HG02943 (cell line): Measurements from ENCODE around the gene S1PR5.

Experiments used
- ATAC-seq: cut with Tn5 transposase; IDR thresholded peaks from one replicate; pipeline ENCODE4 v1.9.1; 2021; ENCODE audit warnings: mild to moderate bottlenecking, low read depth, moderate library complexity; ENCODE audit not compliant: unreplicated experiment

Gene S1PR5

GRCh38 chr19:10517760-10518443, 655 bp upstream of the S1PR5 start:
- ATAC-seq, result no peak

DNA sequence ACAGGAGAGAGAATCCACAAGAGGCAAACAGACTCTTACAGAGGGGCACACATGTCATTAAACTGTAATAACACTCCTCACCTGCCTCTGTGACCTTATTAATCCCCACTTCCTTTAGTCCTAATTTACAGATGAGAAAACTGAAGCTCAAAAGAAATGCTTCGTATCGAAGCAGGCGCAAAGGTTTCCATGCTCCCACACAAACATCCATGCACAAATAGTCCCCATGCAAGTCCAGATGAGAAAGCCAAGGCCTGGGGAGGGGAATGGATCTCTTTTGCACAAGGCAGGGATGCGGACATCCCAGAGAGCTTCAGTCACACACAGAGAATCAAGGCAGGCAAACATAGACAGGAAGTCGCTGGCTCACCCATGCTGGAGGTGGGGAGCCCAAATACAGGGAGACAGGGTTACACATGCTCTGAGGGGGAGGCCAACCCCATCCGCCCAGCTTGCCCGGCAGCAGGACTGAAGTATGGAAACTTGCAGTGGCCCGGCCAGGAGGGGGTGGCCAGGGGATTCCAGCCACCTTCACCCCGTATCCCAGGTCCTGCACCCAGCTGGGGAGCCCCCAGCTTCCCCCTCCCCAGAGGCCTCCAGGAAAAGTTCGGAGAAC, 468 bp downstream of the S1PR5 start:
- no peak for ATAC-seq

DNA sequence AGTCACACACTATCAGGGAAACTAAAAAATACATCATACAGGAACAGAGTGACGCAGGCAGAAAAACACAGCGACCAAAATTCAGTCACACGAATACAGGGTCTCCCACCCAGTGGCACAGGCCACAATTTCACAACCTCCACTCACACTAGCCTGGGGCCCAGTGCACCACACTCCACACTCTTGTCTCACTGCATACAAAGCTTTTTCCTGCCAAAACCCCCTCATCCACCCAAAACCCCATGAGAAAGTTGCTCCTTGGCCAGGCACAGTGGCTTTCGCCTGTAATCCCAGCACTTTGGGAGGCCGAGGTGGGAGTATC, 1.2 kb downstream of the S1PR5 start:
- no peak for ATAC-seq

DNA sequence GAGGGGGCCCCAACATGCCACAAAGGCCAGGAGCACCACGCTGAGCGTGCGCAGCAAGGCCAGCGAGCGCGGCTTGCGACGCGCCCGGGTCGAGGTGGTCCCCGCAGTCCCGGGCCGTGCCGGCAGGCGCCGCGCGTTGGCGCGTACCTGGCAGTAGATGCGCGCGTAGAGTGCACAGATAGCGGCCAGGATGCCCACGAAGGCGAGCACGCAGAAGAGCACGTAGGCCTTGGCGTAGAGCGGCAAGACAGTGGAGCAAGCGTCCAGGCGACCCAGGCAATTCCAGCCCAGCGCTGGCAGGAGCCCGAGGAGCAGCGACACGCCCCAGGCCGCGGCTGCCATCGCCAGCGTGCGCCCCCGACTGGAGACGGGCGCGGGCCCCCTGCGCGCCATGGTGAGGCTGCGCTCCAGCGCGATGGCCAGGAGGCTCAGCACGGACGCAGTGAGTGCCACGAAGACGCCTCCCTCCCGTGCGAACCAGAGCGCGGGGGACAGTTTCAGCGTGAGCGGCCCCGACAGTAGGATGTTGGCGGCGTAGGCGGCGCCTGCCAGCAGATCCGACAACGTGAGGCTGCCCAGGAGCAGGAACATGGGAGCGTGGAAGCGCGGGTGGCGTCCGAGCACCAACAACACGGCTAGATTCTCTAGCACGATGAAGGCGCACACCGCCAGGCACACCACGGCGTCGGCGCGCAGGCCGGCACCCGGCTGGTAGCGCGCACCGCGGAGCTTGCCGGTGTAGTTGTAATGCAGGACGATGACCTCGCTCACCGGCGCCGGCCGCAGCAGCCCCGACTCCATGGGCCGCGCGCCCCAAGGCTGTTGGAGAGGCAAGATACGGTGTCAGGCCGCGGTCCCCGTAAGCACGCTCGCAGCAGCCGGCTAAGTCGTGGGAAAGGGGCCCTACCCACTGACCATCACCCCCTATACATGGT, 2.8 kb downstream of the S1PR5 start:
- no peak for ATAC-seq

DNA sequence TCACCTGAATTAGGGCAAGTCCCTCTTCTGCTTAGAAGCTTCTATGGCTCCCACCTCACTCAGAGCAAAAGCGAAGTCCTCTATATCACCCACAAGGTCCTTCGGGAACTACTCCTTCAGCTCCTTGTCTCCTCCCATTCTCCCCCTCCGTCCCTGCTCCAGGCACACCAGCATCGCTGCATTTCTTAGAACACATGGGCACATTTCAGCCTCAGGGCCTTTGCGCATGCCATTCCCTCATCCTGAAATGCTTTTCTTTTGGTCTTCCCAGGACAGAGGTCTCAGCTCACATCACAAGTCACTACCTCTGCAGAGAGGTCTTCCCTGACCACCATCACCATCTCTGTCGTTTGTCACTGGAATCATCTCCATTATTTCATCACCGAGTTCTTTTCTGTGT, 4.0 kb downstream of the S1PR5 start:
- ATAC-seq, result no peak

DNA sequence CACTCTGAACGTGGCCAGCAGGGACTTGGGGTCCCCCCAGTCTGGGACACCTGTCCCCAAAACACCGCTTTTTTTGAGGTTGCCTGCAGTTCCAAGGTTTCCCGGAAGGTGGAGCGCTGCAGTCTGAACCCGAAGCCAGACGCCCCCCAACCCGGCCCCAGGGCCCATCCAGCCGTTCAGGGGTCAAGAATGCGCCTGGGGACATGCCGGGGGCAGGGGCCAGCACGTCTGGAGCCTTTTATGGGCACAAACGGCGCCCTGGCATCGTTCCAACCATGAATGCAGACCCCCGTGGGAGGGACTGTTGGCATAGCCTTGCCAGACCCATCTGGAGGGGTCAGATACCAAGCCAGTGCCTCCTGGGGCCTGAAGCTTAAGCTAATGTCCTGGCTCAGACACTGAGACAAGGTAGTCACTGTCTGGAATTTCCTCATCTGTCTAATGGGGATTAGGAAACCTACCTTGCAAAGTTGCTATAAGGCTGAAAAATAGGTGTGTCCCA, 6.9 kb downstream of the S1PR5 start:
- no peak for ATAC-seq

DNA sequence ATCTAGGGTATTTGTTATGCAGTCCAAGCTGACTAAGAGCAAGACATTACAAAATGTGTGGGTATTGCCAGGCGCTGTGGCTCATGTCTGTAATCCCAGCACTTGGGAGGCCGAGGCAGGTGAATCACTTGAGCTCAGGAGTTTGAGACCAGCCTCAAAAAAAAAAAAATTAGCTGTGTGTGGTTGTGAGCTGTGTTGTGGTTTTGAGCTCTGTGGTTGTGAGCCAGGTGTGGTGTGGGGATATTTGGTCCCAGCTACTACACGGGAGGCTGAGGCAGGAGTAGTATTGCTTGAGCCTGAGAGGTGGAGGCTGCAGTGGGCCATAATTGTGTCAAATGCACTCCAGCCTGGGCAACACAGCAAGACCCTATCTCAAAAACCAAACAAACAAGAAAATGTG, 8.5 kb downstream of the S1PR5 start:
- no peak for ATAC-seq

GRCh38 chr19:10508036-10508435, 9.2 kb downstream of the S1PR5 start:
- ATAC-seq, result no peak

DNA sequence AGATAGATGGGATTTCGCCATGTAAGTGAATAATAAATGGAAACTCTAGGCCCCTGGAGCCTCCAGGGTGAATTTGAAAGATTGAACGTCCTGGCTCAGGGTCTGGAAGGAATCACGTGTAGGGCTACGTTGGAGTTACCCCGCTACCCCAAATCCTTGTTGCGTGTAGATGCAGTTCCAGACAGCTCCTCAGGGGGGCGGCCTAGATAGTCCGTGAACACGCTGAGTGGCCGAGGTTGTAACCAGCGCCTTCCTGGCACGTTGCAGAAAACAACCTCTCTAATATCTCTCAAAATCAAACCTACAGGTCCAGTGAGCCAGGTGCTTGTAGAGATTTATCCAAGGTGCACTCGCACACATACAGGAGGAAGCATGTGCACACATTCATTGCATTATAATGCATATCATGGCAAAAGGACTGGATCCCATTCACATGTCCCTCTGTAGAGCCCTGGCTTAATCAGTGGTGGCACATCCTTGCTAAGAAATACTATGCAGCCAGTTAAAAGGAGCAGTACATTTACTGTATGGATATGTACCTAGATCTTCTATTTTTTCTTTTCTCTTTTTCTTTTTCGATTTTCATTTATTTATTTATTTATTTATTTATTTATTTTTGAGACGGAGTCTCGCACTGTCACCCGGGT, 11.5 kb downstream of the S1PR5 start:
- ATAC-seq, result no peak

GRCh38 chr19:10503002-10503789, 14.1 kb downstream of the S1PR5 start, which contains the start of gene KEAP1:
Gene KEAP1 (minus strand): TSS chr19:10503356. CDS start chr19:10500033, 3,323 bp downstream.
- no peak for ATAC-seq

DNA sequence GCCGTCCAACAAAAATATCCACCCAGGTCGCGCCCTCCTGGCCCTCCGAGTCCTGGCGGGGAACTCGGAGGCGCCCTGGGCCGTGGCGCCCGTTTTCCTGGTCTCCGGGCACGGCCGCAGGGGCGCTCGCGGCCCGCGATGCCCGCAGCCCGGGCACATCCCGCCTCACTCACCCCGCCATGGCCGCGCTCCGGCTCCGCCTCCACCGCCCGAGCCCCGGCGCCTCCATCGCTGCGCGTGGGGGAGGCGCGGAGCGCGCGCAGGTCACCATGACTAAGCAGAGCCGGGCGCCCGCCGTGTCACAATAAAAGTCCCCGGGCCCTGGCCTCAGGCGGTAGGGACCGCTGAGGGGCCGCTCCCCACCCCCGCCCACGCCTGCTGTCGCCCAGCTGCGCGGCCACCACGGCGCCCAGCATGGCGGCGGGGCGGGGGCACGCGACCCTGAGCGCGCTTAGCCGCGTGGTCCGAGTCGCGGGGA, 14.7 kb downstream of the S1PR5 start:
- peak; percentile 68 for ATAC-seq

DNA sequence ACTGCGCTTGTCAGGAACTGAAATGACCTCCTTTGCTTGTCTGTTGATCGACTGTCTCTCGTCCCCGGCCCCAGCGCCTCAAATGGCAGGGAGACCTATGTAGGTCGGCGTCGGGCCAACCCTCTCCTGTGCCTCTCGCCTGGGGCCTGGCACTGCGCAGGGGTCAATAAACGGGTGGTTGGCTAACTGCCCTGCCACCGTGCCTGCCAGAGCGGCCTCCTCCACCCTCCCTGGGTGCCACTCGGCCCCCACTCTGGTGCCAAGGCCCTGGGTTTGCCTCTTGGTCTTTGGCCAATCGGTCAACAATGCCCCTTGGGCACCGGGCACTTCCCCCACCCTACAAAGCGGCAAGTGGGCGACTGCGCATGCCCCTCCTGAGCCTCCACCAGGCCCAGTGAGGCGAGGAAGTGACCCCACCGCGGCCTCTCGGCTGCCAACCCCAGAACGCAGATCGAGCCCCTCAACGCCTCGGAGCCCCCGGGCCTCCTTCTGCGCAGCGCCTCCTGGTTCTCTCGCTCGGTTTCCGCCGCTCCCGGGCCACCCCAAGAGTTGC, 15.2 kb downstream of the S1PR5 start:
- ATAC-seq, result peak; percentile 42

GRCh38 chr19:10500247-10500592, 17.0 kb downstream of the S1PR5 start:
- ATAC-seq, result no peak

DNA sequence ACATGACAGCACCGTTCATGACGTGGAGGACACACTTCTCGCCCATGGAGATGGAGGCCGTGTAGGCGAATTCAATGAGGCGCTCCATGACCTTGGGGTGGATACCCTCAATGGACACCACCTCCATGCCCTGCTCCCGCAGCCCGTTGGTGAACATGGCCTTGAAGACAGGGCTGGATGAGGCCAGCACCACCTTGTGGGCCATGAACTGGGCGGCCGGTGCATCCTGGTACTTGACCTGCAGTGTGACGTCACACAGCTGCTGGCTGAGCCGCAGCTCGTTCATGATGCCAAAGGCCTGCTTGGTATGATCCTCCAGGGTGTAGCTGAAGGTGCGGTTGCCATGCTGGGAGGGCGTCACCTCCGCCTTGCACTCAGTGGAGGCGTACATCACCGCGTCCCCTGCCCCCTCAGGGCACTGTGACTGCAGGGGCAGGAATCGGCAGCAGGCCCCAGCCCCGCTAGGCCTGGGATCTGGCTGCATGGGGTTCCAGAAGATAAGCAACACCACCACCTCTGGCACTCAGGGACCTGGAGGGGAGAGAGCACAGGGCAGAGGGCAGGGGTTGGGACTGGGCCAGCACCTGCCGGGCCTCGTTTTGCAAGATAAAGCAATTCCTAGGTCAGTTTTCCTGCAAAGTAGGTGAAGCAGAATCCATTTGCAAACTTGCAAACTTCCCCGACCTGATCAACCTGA, 17.5 kb downstream of the S1PR5 start:
- ATAC-seq, result no peak

GRCh38 chr19:10497371-10497770, 19.9 kb downstream of the S1PR5 start:
- ATAC-seq, result no peak

GRCh38 chr19:10491472-10492047, 25.7 kb downstream of the S1PR5 start:
- ATAC-seq, result no peak

GRCh38 chr19:10486551-10486950, 30.7 kb downstream of the S1PR5 start:
- ATAC-seq, result no peak

- ATAC-seq, result no peak
These were observed 38.3 kb downstream of the S1PR5 start for GRCh38 chr19:10478903-10479384.

DNA sequence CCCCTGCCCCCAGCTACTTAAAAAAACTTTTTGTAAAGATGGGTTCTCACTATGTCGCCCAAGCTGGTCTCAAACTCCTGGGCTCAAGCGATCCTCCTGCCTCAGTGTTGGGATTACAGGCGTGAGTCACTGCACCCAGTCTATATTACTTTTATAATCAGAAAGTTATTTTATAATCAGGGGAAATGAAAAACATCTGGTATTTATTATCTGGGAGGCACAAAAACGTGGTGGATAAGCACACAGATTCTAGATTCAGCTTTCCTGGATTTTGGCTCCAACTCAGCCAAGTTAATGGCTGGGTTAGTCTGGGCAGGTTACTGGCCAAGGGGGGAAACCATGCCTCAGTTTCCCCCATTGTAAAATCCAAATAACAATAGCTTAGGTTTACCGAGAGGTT, 38.8 kb downstream of the S1PR5 start:
- no peak for ATAC-seq
